Measurements from ENCODE around the gene CDHR2. TPM values are rescaled to one million over a fixed set of nuclear protein-coding genes. Genes with fewer than 3 reads are reported as not detected.

The CDHR2 gene
- total RNA-seq (2014; rRNA removed; shearing (Covaris generic); ENCODE audit: low replicate concordance): 0.23 and 1.2 TPM in 2 replicates

DNA sequence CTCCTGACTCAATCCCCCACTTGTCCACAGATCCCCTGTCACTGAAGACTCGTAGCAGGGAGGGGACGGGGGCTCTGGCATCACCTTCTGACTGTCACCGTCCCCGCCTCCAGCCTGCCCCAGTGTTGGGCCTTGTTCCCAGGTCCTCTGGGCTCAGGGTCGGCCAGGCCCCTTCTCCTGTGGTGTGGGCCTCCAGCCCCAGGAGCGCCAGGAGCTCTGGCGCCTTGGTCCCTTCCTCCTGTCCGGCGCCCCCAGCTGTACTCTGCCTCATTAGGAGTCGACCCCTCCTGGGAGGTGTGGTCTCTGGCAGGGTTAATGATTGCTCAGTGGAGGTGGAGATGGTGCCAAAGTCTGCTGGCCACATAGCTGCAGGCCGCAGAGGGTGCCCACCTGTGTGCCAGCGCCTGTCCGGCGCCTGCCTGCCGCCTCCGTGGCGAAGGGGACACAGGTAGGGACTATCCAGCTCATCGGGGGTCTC is at the start of gene CDHR2:
Gene CDHR2 (plus strand): TSS at position 376 of the 478 bp plus-strand sequence. CDS start 16,011 bp downstream, outside the sequence.
- DNase-seq (ENCODE audit: low read depth): peak; percentile 42
- in situ Hi-C loops (cut with HindIII; ENCODE audit: low pct_unique_long_range_greater_than_20kb, low sequenced_read_pairs): no loop called here

GRCh38 chr5:176500511-176500910 is 48.6 kb upstream of the CDHR2 start:
- no peak for DNase-seq (ENCODE audit: low read depth)
- in situ Hi-C loops (cut with HindIII; ENCODE audit: low pct_unique_long_range_greater_than_20kb, low sequenced_read_pairs): no loop called here

GRCh38 chr5:176501333-176501732 is 47.8 kb upstream of the CDHR2 start:
- in situ Hi-C loops (cut with HindIII; ENCODE audit: low pct_unique_long_range_greater_than_20kb, low sequenced_read_pairs): no loop called here
- DNase-seq (ENCODE audit: low read depth): no peak

DNA sequence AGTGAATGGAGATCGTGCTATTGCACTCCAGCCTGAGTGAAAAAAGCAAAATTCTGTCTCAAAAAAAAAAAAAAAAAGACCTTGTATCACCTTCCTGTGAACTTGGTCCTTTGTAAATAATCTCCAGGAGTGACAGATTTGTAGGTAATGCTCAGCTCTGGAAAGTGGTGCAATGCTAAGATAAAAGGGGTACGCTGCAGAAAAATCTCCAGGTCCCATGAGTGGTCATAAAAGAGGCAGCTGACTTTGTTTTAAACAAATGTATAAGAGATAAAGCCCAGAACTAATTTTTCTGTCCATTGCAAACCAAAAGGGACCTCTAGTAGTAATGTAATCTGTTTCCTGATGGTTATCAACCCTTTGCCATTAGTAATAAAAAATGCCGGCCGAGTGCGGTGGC is 45.6 kb upstream of the CDHR2 start:
- DNase-seq (ENCODE audit: low read depth): no peak
- in situ Hi-C loops (cut with HindIII; ENCODE audit: low pct_unique_long_range_greater_than_20kb, low sequenced_read_pairs): no loop called here

GRCh38 chr5:176507911-176508310 is 41.2 kb upstream of the CDHR2 start:
- in situ Hi-C loops (cut with HindIII; ENCODE audit: low pct_unique_long_range_greater_than_20kb, low sequenced_read_pairs): no loop called here
- DNase-seq (ENCODE audit: low read depth): no peak

DNA sequence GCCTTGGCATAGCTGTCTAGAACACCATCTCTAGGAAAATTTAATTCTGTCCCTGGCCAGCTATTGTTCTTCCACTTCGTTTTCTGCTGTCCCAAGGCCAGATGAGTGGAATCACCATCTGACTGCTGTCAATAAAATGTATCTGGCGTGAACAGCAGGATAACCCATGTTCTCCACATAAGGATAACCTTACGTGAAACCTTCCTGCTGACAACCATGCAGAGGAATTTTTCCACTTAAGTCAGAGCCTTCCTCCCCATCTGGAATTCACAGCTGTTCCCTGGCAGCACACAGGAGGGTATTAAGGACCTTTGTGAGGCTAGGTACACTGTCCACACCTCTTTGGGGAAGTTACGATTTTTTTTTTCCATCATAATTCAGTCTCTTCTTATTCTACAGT is 40.5 kb upstream of the CDHR2 start:
- no peak for DNase-seq (ENCODE audit: low read depth)
- in situ Hi-C loops (cut with HindIII; ENCODE audit: low pct_unique_long_range_greater_than_20kb, low sequenced_read_pairs): no loop called here

- DNase-seq (ENCODE audit: low read depth): no peak
- in situ Hi-C loops (cut with HindIII; ENCODE audit: low pct_unique_long_range_greater_than_20kb, low sequenced_read_pairs): no loop called here
These were observed 35.4 kb upstream of the CDHR2 start for GRCh38 chr5:176513788-176514187.

- in situ Hi-C loops (cut with HindIII; ENCODE audit: low pct_unique_long_range_greater_than_20kb, low sequenced_read_pairs): no loop called here
These were observed 34.7 kb upstream of the CDHR2 start for GRCh38 chr5:176514244-176514950.

GRCh38 chr5:176515396-176515795 is 33.7 kb upstream of the CDHR2 start:
- in situ Hi-C loops (cut with HindIII; ENCODE audit: low pct_unique_long_range_greater_than_20kb, low sequenced_read_pairs): no loop called here

More at GRCh38 chr5:176514244-176514950, 34.7 kb upstream of the CDHR2 start:
- no peak for DNase-seq (ENCODE audit: low read depth)

DNA sequence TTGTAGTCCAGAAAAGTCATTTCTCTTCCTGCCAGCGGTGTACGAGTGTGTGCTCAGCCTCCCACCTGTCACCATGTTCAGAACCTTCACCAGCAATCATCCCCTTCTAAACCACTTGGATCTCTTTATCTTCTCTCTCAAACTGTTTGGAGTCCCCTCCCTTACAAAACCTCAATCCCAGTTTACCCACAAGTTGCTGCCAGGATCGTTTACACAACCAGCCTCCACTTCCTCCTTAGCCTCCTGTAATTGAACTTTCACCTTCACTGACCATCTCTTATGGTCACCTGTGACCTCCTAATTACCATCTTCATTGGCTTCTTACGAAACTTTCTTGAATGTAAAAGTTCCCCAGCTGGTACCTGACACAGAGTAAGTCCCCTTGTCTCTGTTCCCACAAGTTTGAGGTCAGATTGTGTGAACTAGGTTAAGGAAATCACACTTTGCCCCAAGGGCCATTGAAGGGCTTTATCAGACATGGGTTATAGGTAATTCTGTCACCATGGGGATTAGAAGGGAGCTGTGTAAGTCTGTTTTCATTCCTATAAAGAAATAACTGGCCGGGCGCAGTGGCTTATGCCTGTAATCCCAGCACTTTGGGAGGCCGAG is 32.0 kb upstream of the CDHR2 start:
- in situ Hi-C loops (cut with HindIII; ENCODE audit: low pct_unique_long_range_greater_than_20kb, low sequenced_read_pairs): no loop called here
- DNase-seq (ENCODE audit: low read depth): no peak

More at GRCh38 chr5:176515396-176515795, 33.7 kb upstream of the CDHR2 start:
- DNase-seq (ENCODE audit: low read depth): no peak

DNA sequence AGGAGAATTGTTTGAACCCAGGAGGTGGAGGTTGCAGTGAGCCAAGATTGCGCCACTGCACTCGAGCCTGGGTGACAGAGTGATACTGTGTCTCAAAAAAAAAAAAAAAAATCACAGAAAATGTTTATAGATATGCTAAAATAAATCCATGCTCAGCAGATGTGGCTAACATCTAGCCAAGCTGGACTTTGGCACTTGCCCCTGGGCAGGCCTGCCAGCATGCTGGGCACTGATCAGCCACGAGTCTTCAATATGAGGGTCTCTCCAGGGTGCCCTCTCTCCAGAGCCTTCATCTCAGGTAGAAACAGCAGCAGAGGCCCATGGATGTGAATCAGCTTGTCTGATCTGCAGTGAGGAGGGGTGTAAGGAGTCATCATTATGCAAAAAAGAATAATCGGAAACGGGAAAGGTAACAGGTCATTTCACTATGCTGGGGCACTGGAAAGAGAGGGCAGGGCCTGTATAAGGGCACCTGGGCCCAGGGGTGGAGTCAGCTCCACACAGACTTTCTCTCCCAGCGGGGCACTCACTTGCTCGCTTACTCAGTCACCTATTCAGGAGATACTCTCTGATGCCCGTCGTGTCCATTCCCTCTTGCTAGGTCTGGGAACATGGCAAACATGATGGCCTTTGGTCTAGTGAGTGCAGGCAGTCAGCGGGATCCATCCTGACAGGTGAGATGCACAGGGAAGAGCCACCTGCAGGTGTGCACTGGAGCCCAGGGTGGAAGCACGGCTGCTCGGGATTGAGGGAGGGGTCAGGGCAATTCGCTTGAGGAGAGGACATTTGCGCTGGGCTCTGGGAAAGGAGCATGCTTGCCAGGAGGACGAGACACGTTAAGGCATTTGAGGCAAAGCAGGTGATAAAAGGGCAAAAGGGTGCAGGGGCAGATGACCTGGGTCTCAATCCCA is 29.1 kb upstream of the CDHR2 start:
- DNase-seq (ENCODE audit: low read depth): no peak
- in situ Hi-C loops (cut with HindIII; ENCODE audit: low pct_unique_long_range_greater_than_20kb, low sequenced_read_pairs): no loop called here

DNA sequence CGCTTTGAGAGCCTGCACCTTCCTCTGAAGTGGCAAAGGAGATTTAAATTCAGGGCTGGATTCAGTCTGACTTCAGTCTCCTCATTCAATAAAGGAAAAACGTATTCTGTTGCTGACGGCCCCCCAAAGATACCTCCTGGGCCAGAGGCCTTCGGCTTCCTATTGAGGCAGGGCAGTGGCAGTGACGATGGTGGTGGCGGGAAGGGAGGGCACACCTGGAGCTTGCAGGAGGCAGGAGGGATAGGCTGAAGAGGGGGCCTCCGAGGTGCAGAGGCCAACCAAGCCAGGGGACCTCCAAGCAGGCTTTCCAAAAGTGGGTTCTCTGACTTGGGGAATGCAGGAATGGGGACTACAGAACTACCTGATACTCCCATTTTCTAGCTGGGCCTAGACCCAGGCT is 27.9 kb upstream of the CDHR2 start:
- DNase-seq (ENCODE audit: low read depth): no peak
- in situ Hi-C loops (cut with HindIII; ENCODE audit: low pct_unique_long_range_greater_than_20kb, low sequenced_read_pairs): no loop called here

- no peak for DNase-seq (ENCODE audit: low read depth)
- in situ Hi-C loops (cut with HindIII; ENCODE audit: low pct_unique_long_range_greater_than_20kb, low sequenced_read_pairs): no loop called here
These were observed 27.4 kb upstream of the CDHR2 start for GRCh38 chr5:176521699-176522263.

DNA sequence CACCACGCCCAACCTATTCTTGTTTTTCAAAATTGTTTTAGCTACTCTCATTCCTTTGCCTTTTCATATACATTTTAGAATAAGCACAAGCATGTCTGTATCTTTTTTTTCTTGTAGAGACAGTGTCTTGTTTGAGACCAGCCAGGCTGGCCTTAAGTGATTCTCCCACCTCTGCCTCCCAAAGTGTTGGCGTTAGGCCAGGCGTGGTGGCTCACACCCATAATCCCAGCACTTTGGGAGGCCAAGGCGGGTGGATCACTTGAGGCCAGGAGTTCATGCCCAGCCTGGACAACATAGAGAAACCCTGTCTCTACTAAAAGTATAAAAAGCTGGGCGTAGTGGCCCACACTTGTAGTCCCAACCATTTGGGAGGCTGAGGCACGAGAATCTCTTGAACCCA is 25.0 kb upstream of the CDHR2 start:
- DNase-seq (ENCODE audit: low read depth): no peak
- in situ Hi-C loops (cut with HindIII; ENCODE audit: low pct_unique_long_range_greater_than_20kb, low sequenced_read_pairs): no loop called here

DNA sequence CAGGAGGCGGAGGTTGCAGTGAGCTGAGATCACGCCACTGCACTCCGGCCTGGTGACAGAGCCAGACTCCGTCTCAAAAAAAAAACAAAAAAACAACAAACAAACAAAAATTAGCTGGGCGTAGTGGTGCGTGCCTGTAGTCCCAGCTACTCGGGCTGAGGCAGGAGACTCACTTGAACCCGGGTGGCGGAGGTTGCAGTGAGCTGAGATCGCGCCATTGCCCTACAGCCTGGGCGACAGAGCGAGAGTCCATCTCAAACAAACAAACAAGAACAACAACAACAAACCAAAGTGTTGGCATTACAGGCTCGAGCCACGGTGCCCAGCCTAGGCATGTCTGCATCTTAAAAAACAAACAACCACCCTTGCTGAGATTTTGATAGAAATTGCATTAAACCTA is 24.2 kb upstream of the CDHR2 start:
- in situ Hi-C loops (cut with HindIII; ENCODE audit: low pct_unique_long_range_greater_than_20kb, low sequenced_read_pairs): no loop called here
- DNase-seq (ENCODE audit: low read depth): no peak

DNA sequence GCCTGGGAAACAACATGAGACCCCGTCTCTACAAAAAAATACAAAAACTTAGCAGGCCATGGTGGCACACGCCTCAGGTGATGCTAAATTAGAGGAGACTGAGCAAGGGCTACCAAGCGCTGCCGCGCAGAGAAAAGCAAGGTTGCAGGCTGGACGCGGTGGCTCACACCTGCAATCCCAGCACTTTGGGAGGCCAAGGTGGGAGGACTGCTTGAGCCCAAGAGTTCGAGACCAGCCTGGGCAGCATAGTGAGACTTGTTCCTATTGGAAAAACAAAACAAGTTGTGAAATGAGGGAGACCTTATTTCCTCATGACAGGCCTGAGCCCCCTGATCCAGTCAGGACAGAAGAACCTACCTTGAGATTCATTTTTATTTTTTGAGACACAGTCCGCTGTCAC is 23.5 kb upstream of the CDHR2 start:
- in situ Hi-C loops (cut with HindIII; ENCODE audit: low pct_unique_long_range_greater_than_20kb, low sequenced_read_pairs): no loop called here
- no peak for DNase-seq (ENCODE audit: low read depth)

- in situ Hi-C loops (cut with HindIII; ENCODE audit: low pct_unique_long_range_greater_than_20kb, low sequenced_read_pairs): no loop called here
- no peak for DNase-seq (ENCODE audit: low read depth)
These were observed 22.7 kb upstream of the CDHR2 start for GRCh38 chr5:176526462-176526861.

Data from Caki2 (cell line).